Measurements from ENCODE around the gene MYBPC2.
"Not testable (repeated sequence)": the region's sequence is repeated elsewhere in the genome, so short reads cannot be mapped to it uniquely, and the experiment has no call there.

The MYBPC2 gene

GRCh38 chr19:50431343-50432220 is 1.1 kb upstream of the MYBPC2 start:
- H3K36me3 ChIP-seq (ENCODE audit: control insufficient read depth, insufficient read depth, low read length) = no peaks in the 10 kb centered on the region
- peak overlapping the region; percentile 31; the same call in 1 of the 2 replicates for H3K27ac ChIP-seq (ENCODE audit: low read depth, low read length)
- peak overlapping the region; percentile 62 for H3K4me3 ChIP-seq (ENCODE audit: low read depth, low read length)
- H3K27me3 ChIP-seq (ENCODE audit: control insufficient read depth, insufficient read depth, low read length) = peaks cover 31% of the 10 kb centered on the region
- peaks cover 31% of the 10 kb centered on the region for H3K4me1 ChIP-seq (ENCODE audit: control insufficient read depth, insufficient read depth, low read length)
- H3K9me3 ChIP-seq (ENCODE audit: control insufficient read depth, insufficient read depth, low read depth, low read length) = no peaks in the 10 kb centered on the region
- H3K9ac ChIP-seq (ENCODE audit: low read length) = peak overlapping the region; percentile 59

GRCh38 chr19:50433201-50434180 is 799 bp downstream of the MYBPC2 start:
- peaks cover 35% of the 10 kb centered on the region for H3K27me3 ChIP-seq (ENCODE audit: control insufficient read depth, insufficient read depth, low read length)
- peaks cover 26% of the 10 kb centered on the region for H3K4me1 ChIP-seq (ENCODE audit: control insufficient read depth, insufficient read depth, low read length)
- H3K27ac ChIP-seq (ENCODE audit: low read depth, low read length) = no peak overlapping the region
- H3K9ac ChIP-seq (ENCODE audit: low read length) = no peak overlapping the region
- peak overlapping the region; percentile 62; the same call in 1 of the 2 replicates for H3K4me3 ChIP-seq (ENCODE audit: low read depth, low read length)
- H3K9me3 ChIP-seq (ENCODE audit: control insufficient read depth, insufficient read depth, low read depth, low read length) = no peaks in the 10 kb centered on the region
- H3K36me3 ChIP-seq (ENCODE audit: control insufficient read depth, insufficient read depth, low read length) = no peaks in the 10 kb centered on the region

- Histone ChIP-seq H3K27me3 (ENCODE audit: control insufficient read depth, insufficient read depth, low read length) (peaks cover 26% of the 10 kb centered on the region), H3K9me3 (ENCODE audit: control insufficient read depth, insufficient read depth, low read depth, low read length) (no peaks in the 10 kb centered on the region), H3K36me3 (ENCODE audit: control insufficient read depth, insufficient read depth, low read length) (no peaks in the 10 kb centered on the region), H3K4me1 (ENCODE audit: control insufficient read depth, insufficient read depth, low read length) (peaks cover 23% of the 10 kb centered on the region), H3K4me3 (ENCODE audit: low read depth, low read length) (no peak overlapping the region), H3K9ac (ENCODE audit: low read length) (no peak overlapping the region), H3K27ac (ENCODE audit: low read depth, low read length) (no peak overlapping the region)
Observed at GRCh38 chr19:50434525-50434924, 1.8 kb downstream of the MYBPC2 start.

DNA sequence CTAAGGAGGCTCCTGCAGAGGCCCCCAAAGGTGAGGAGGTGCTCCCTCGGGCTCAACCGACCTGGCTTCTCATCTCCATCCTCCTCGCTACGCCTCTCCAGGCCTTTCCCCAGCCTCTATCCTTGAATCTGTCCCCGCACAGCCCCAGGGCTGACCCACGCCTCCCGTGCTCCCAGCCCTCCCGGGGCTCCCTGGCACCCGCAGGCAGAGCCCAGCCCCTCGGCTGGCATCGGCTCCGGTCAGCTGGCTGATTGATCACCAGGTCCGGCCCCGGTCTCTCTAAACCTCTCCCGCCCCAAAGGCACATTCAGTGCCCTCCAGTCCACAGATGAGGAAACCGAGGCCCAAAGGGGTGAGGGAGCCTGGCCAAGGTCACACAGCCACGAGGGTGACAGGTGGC is 2.5 kb downstream of the MYBPC2 start:
- H3K27me3 ChIP-seq (ENCODE audit: control insufficient read depth, insufficient read depth, low read length) = peaks cover 25% of the 10 kb centered on the region
- no peaks in the 10 kb centered on the region for H3K36me3 ChIP-seq (ENCODE audit: control insufficient read depth, insufficient read depth, low read length)
- no peak overlapping the region for H3K27ac ChIP-seq (ENCODE audit: low read depth, low read length)
- no peak overlapping the region for H3K9ac ChIP-seq (ENCODE audit: low read length)
- H3K4me1 ChIP-seq (ENCODE audit: control insufficient read depth, insufficient read depth, low read length) = peaks cover 23% of the 10 kb centered on the region
- no peaks in the 10 kb centered on the region for H3K9me3 ChIP-seq (ENCODE audit: control insufficient read depth, insufficient read depth, low read depth, low read length)
- no peak overlapping the region for H3K4me3 ChIP-seq (ENCODE audit: low read depth, low read length)

DNA sequence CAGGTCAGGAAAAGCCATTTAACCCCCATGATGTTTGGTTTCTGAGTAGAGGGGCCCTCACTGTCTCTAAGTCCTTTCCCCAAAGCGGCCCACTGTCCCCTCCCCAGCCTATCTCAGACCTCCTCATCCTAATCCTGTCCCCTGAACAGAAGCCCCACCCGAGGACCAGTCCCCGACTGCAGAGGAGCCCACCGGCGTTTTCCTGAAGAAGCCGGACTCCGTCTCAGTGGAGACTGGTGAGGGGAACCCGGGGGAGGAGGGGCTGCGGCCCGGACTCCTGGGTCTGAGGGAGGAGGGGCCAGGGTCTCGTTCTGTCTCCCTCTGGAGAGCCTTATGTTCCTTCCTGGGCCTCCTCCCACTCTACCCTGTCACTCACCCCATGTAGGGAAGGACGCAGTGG is 2.9 kb downstream of the MYBPC2 start:
- H3K36me3 ChIP-seq (ENCODE audit: control insufficient read depth, insufficient read depth, low read length) = no peaks in the 10 kb centered on the region
- no peak overlapping the region for H3K4me3 ChIP-seq (ENCODE audit: low read depth, low read length)
- no peak overlapping the region for H3K9ac ChIP-seq (ENCODE audit: low read length)
- peaks cover 22% of the 10 kb centered on the region for H3K27me3 ChIP-seq (ENCODE audit: control insufficient read depth, insufficient read depth, low read length)
- H3K9me3 ChIP-seq (ENCODE audit: control insufficient read depth, insufficient read depth, low read depth, low read length) = no peaks in the 10 kb centered on the region
- no peak overlapping the region for H3K27ac ChIP-seq (ENCODE audit: low read depth, low read length)
- peaks cover 23% of the 10 kb centered on the region for H3K4me1 ChIP-seq (ENCODE audit: control insufficient read depth, insufficient read depth, low read length)

GRCh38 chr19:50437862-50438449 is 5.3 kb downstream of the MYBPC2 start:
- Histone ChIP-seq H3K27me3 (ENCODE audit: control insufficient read depth, insufficient read depth, low read length) (peaks cover 14% of the 10 kb centered on the region; the same call in 1 of the 2 replicates), H3K4me3 (ENCODE audit: low read depth, low read length) (no peak overlapping the region), H3K9me3 (ENCODE audit: control insufficient read depth, insufficient read depth, low read depth, low read length) (no peaks in the 10 kb centered on the region), H3K4me1 (ENCODE audit: control insufficient read depth, insufficient read depth, low read length) (peaks cover 11% of the 10 kb centered on the region), H3K36me3 (ENCODE audit: control insufficient read depth, insufficient read depth, low read length) (no peaks in the 10 kb centered on the region), H3K9ac (ENCODE audit: low read length) (no peak overlapping the region), H3K27ac (ENCODE audit: low read depth, low read length) (no peak overlapping the region)

DNA sequence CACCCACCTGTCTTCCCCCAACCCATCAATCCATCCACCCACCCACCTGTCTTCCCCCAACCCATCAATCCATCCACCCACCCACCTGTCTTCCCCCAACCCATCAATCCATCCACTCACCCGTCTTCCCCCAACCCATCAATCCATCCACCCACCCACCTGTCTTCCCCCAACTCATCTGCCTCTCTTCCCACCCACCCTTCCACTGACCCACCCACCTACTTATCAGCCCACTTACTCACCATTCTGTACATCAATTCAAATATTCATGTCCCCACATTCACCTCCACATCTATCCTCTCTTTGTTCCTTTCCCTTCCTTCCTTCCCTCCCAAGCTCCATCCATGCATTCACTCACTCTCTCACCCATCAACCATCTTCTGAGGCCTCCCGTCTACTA is 6.4 kb downstream of the MYBPC2 start:
- not testable (repeated sequence) for H3K9ac ChIP-seq (ENCODE audit: low read length); H3K4me3 ChIP-seq (ENCODE audit: low read depth, low read length); H3K27ac ChIP-seq (ENCODE audit: low read depth, low read length); H3K4me1 ChIP-seq (ENCODE audit: control insufficient read depth, insufficient read depth, low read length); H3K36me3 ChIP-seq (ENCODE audit: control insufficient read depth, insufficient read depth, low read length); H3K9me3 ChIP-seq (ENCODE audit: control insufficient read depth, insufficient read depth, low read depth, low read length)
- peaks cover 13% of the 10 kb centered on the region; the same call in 1 of the 2 replicates for H3K27me3 ChIP-seq (ENCODE audit: control insufficient read depth, insufficient read depth, low read length)

DNA sequence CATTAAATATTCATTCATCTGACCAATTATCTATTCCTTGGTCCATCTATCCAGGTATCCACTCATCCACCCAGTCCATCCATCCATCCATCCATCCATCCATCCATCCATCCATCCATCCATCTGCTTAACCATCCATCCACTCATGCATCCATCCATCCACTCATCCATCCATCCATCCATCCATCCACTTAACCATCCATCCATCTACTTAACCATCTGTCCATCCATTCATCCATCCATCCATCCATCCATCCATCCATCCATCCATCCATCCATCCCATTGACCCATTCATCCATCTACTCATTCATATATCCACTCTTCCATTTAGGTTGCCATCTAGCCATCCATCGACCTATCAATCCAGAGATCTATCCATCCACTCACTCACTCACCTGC is 11.4 kb downstream of the MYBPC2 start:
- Histone ChIP-seq H3K9me3 (ENCODE audit: control insufficient read depth, insufficient read depth, low read depth, low read length) (peaks cover 6% of the 10 kb centered on the region; the same call in 1 of the 2 replicates), H3K9ac (ENCODE audit: low read length) (no peak overlapping the region), H3K27ac (ENCODE audit: low read depth, low read length) (no peak overlapping the region), H3K27me3 (ENCODE audit: control insufficient read depth, insufficient read depth, low read length) (peaks cover 2% of the 10 kb centered on the region; the same call in 1 of the 2 replicates), H3K4me1 (ENCODE audit: control insufficient read depth, insufficient read depth, low read length) (no peaks in the 10 kb centered on the region), H3K4me3 (ENCODE audit: low read depth, low read length) (no peak overlapping the region), H3K36me3 (ENCODE audit: control insufficient read depth, insufficient read depth, low read length) (no peaks in the 10 kb centered on the region)

DNA sequence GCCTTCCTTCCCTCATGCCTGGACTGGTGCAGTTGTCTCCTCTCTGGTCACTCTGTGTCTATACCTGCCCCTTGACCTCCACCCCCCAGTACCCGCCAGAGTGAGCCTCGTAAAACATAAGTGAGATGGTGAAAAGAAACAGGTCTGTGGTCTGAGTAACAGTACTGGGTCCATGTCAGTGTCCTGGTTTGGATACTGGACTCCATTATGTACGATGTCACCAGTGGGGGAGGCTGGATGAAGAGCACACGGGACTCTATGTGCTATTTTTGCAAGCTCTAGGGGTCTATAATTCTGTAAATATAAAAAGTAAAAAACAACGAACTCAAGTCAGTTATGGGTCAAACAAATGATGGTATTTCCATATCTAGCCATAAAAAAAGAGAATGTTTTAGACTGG is 14.4 kb downstream of the MYBPC2 start:
- Histone ChIP-seq H3K4me3 (ENCODE audit: low read depth, low read length) (no peak overlapping the region), H3K9me3 (ENCODE audit: control insufficient read depth, insufficient read depth, low read depth, low read length) (peaks cover 6% of the 10 kb centered on the region; the same call in 1 of the 2 replicates), H3K27me3 (ENCODE audit: control insufficient read depth, insufficient read depth, low read length) (no peaks in the 10 kb centered on the region; the same call in 1 of the 2 replicates), H3K9ac (ENCODE audit: low read length) (no peak overlapping the region), H3K4me1 (ENCODE audit: control insufficient read depth, insufficient read depth, low read length) (0 out of 2 replicates have a peak, but pooled peaks cover 2% of the 10 kb centered on the region), H3K27ac (ENCODE audit: low read depth, low read length) (no peak overlapping the region), H3K36me3 (ENCODE audit: control insufficient read depth, insufficient read depth, low read length) (no peaks in the 10 kb centered on the region)

GRCh38 chr19:50447750-50448149 is 15.1 kb downstream of the MYBPC2 start:
- peaks cover 6% of the 10 kb centered on the region; the same call in 1 of the 2 replicates for H3K9me3 ChIP-seq (ENCODE audit: control insufficient read depth, insufficient read depth, low read depth, low read length)
- H3K4me3 ChIP-seq (ENCODE audit: low read depth, low read length) = no peak overlapping the region
- H3K27me3 ChIP-seq (ENCODE audit: control insufficient read depth, insufficient read depth, low read length) = no peaks in the 10 kb centered on the region; the same call in 1 of the 2 replicates
- H3K4me1 ChIP-seq (ENCODE audit: control insufficient read depth, insufficient read depth, low read length) = 0 out of 2 replicates have a peak, but pooled peaks cover 2% of the 10 kb centered on the region
- H3K9ac ChIP-seq (ENCODE audit: low read length) = no peak overlapping the region
- H3K36me3 ChIP-seq (ENCODE audit: control insufficient read depth, insufficient read depth, low read length) = no peaks in the 10 kb centered on the region
- no peak overlapping the region for H3K27ac ChIP-seq (ENCODE audit: low read depth, low read length)
